ENCODE results near the gene SAP30BP.
A peak's percentile ranks its signal among the peaks of the same experiment; 100 is the strongest.

SAP30BP gene

DNA sequence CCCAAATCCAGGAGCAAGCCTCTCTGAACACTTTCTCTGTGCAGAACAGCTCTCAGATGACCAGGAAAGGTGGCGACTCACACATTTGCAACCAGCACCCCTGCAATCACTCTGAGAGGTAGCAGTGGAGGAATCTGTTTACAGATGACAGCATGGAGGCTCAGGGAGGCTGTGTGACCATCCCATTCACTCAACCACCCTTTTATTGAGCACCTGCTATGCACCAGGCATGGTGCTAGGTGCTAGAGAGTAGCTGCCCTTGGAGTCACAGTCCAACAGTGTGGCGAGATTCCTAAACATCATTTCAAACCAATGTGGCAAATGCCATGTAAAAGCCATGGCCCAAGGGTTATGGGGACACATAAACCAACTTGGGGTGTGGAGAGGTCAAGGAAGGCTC is 52.6 kb downstream of the SAP30BP start:
- DNase-seq (ENCODE audit: low read depth in 2 of 2), result no peak

GRCh38 chr17:75720656-75721462 is 53.7 kb downstream of the SAP30BP start, which contains the start of gene ITGB4:
Gene ITGB4 (plus strand): TSS chr17:75721459. CDS start chr17:75724704, 3,245 bp downstream.
- peak; percentile 12 to 26 for DNase-seq (ENCODE audit: low read depth in 2 of 2)

GRCh38 chr17:75721463-75722011 is 54.4 kb downstream of the SAP30BP start:
- DNase-seq (ENCODE audit: low read depth in 2 of 2), result no peak

DNA sequence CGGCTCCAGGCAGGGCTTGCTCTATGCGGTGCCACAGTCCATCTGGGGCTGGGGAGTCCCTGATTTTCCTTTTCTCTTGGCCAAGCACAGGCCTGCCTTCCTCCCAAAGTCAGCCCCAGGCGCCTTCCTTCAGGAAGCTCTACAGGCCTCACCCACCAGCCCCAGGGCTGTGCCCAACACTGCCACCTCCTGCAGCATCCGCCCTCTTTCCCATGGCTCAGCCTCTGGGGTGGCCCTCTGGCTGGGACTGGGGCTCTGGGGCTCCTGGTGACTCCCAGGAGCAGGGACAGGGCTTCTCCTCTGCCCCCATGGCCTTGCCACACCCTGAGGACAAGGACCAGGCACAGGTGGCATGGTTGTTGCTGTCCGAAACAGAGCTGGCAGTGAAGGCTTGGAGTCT is 54.9 kb downstream of the SAP30BP start:
- no peak for DNase-seq (ENCODE audit: low read depth in 2 of 2)

DNA sequence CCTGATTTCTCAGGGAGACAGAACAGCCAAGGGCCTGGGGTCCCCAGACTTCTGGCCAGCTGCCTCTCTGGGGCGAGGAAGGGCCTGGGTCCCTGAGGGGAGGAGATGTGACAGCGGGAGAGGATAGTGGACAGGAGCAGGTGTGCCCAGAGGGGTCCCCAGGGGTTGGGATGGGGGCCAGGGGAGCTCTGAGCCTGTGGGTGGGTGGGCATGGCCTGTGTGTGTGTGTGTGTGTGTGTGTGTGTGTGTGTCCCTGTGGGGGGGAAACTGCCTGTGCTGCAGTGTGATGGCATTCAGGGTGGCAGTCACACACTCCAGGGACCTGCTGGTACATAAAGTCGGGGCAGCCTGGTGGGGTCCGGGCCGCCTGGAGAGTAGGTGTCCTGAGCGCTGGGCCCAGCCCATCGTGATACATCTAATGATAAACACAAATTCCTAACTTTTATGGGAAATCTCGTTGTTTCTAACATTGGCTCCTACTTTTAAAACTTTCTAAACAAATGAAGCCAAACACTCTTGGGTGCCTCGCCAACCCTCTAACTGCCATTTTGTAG is 55.5 kb downstream of the SAP30BP start:
- no peak for DNase-seq (ENCODE audit: low read depth in 2 of 2)

DNA sequence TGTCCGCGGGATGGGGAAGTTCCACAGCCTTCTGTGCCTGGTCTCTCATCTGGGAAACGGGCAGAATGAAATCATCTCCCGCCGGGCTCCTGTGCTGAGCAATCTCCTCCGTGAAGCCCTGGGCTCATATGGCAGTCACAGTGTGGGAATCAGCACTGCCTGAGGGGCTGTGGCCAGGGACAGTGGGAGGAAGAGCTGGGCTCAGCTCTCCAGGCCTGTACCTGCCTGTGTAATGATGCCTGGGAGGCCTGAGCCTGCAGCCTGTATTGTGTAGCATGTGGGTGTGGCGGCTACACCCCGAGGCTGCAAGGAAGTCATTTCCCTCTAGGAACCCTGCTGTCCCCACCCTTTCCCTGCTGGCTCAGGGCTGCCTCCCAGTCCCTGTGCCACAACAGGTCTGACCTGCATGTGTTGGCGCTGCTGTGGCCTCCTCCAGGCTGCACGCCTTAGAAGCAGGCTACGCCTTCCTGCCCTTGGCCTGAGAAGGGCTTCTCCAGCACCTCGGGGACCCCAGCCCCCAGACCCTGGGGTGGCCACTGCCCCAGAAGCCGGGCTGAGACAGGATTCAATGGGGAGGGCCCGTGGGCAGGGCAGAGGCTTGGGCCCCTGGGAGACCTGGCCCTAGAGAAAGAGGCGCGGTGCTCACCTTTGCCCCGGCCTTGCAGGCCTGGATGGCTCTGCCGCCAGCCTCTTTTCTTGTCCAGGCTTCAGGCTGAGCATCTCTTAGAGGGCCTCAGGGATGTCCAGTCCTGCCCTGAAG is 56.2 kb downstream of the SAP30BP start:
- no peak for DNase-seq (ENCODE audit: low read depth in 2 of 2)

DNA sequence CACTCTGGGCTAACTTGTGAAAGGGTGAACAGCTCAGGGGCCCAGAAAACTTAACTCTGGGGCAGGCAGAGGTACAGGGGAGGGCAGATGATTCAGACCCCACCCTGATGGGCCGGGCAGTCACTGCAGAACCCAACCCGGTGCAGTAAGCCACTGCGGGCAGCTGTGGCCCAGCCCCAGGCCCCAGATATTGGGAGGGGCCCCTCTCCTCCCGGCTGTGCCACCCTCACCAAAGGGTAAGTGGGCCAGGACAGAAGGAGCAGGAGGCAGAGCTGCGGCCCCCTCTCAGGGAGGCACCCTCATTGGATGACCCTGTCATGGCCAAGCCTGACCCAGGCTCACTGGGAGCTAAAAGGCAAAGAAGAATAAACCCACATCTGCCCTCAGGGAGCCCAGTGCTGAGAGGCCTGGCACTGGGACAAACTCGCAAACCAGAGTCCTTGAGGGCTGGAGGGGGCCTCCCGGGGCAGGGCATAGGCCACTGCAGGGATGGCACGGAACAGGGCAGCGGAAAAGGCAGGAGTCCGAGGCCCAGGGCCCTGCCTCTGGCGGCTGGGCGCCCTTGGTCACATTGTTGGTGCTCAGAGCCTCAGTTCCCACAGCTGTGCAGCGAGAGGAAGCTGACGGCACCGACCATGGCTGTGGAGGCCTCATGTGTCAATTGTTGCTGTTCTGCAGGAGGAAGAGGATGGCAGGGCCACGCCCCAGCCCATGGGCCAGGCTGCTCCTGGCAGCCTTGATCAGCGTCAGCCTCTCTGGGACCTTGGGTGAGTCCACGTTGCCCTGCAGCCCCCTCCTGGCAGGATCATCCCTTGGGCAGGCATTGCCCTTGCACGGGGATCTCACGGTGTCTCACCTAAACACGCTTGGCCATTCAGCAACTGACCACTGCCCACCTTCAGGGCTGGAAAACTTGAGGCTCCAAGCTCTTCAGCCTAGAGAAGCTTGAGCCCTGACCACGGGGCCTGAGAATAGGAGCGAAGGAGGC is 57.2 kb downstream of the SAP30BP start:
- DNase-seq (ENCODE audit: low read depth in 2 of 2), result no peak

GRCh38 chr17:75725504-75725903 is 58.4 kb downstream of the SAP30BP start:
- DNase-seq (ENCODE audit: low read depth in 2 of 2), result no peak

- DNase-seq (ENCODE audit: low read depth in 2 of 2), result no peak
Measured at GRCh38 chr17:75727391-75727790, 60.3 kb downstream of the SAP30BP start.

DNA sequence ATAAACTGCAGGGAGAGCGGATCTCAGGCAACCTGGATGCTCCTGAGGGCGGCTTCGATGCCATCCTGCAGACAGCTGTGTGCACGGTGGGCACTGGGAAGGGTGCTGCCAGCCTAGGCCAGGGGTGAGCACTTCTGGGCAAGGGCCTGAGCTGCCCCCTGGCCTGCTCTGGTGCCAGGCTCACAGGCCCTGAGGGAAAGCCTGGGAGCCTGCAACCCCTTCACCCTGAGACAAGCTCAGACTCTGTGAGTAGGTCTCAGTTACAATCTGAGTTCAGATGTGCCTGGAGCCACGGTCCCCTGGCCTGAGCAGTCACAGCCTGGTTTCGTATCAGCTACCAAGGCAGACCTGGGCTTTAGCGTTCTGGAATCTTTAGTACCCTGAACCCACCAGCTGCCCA is 62.2 kb downstream of the SAP30BP start:
- no peak for DNase-seq (ENCODE audit: low read depth in 2 of 2)

- DNase-seq (ENCODE audit: low read depth in 2 of 2), result no peak
Measured at GRCh38 chr17:75730065-75730464, 62.9 kb downstream of the SAP30BP start.

- DNase-seq (ENCODE audit: low read depth in 2 of 2), result no peak
Measured at GRCh38 chr17:75731086-75731715, 64.1 kb downstream of the SAP30BP start.

DNA sequence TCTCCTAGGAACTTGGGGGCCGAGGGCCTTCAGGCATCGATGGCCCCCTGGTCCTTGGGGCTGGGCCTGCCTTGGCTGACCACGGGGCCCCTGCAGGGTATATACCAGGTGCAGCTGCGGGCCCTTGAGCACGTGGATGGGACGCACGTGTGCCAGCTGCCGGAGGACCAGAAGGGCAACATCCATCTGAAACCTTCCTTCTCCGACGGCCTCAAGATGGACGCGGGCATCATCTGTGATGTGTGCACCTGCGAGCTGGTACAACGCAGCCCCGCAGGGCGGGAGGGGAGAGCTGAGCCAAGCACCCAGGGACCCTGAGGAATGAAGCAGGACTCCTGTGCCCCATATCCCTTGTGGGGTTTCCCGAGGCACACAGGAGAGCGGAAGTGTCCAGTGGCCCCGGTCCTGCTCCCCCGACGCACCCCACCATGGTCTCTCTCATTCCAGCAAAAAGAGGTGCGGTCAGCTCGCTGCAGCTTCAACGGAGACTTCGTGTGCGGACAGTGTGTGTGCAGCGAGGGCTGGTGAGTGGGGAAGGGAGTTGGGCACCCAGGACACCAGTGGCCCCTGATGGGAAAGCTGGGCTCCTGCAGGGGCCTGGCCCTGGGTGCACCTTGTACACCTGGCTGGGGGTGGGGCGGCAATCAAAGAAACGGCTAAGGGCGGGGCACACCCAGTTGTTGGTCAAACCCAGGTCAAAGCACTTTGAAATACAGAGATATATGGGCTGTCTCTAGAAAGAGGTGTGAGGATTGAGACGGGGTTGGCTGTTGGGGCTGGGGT is 64.8 kb downstream of the SAP30BP start:
- DNase-seq (ENCODE audit: low read depth in 2 of 2), result no peak

- DNase-seq (ENCODE audit: low read depth in 2 of 2), result no peak
Measured at GRCh38 chr17:75733471-75733870, 66.3 kb downstream of the SAP30BP start.

DNA sequence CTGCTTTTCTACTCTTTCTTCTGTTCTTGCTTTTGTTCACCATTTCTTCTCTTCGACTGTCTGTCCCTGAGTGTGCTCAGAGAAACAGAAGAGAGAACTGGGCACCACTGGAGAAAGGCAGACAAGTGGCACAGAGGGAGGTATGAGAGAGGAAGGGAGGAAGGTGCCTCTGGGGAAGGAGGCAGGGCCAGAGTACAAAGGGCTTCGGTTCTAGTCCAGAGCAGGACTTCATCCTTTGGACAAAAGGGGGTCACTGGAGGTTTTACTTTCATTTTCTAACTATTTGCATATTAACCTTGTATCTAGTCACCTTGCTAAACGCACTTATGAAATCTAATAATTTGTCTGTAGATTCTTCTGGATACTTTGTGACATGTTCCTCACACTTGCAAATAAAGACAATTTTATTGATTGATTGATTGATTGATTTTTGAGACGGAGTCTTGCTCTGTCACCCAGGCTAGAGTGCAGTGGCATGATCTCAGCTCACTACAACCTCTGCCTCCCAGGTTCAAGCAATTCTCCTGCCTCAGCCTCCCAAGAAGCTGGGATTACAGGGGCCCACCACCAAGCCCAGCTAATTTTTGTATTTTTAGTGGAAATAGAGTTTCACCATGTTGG is 67.6 kb downstream of the SAP30BP start:
- no peak for DNase-seq (ENCODE audit: low read depth in 2 of 2)

GRCh38 chr17:75736173-75736835 is 69.2 kb downstream of the SAP30BP start:
- DNase-seq (ENCODE audit: low read depth in 2 of 2), result no peak

DNA sequence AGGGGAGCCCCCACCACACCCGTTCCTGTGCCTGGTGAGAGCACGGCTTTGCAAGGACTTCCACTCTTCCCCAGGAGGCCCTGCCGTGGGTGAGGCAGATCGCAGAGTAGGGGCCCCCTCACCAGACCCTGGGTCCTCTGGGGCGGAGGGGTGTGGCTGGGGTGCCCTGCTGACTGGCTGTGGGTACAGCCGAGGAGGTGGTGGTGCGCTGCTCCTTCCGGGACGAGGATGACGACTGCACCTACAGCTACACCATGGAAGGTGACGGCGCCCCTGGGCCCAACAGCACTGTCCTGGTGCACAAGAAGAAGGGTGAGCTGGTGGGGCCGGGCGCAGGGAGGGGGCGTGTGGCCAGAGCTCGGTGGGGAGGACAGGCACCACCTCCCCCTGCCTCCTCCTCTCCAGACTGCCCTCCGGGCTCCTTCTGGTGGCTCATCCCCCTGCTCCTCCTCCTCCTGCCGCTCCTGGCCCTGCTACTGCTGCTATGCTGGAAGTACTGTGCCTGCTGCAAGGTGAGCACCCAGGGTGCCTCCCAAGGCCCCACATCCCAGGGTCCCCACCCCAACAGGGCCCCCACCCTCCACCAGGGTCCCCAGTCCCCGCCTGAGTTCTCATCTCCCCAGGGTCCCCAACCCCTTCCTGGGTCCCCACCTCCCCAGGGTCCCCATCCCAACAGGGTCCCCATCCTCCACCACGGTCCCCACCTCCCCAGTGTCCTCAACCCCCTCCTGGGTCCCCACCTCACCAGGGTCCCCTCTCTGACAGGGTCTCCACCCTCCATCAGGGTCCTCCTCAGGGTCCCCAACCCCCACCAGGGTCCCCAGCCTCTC is 70.2 kb downstream of the SAP30BP start:
- no peak for DNase-seq (ENCODE audit: low read depth in 2 of 2)

DNA sequence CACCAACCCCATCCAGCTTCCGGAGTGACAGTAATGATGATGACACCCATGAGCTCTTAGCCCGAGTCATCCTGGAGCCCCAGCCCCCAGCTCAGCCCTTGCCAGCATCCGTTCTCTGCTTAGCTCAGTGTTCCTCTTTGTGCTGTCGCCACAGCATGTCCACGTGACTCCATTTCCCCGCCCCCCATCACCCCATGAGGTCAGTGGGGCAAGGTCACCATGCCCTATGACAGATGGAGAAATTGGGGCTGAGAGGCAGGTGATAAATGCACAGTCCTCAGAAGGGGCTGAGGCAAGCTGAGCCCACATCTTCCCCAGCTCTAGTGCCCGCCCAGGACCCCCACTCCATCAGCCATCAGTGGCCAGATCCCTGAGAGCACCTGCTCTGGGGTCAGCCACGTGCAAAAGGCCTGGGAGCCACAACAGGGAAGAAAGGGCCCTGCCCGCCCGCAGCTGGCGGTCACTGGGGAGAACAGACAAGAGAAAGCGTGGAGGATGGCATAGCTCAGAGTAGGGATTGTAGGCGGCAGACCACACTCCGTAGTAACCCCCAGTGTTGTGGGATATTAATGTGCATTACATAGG is 71.2 kb downstream of the SAP30BP start:
- DNase-seq (ENCODE audit: low read depth in 2 of 2), result no peak

Measured in activated CD8-positive, alpha-beta memory T cell treated with anti-CD3 and anti-CD28 coated beads for 4 hours (primary cell).